NCI-H748 (cell line): Measurements from ENCODE around the gene KLHL42.
"Not testable (repeated sequence)": the region's sequence is repeated elsewhere in the genome, so short reads cannot be mapped to it uniquely, and the experiment has no call there.

Experiments
- DNase-seq: peaks from one replicate; lab custom pipeline; 2025; ENCODE audit not compliant: unreplicated experiment; lab: John Stamatoyannopoulos, UW

Gene KLHL42

GRCh38 chr12:27779920-27780611, at the start of gene KLHL42, which contains the start of gene MANSC4:
TSS of gene KLHL42 (plus strand) at chr12:27780233. CDS start at chr12:27780331, 98 bp downstream.
TSS of gene MANSC4 (minus strand) at chr12:27780236. CDS start at chr12:27771276, 8,960 bp downstream.
- DNase-seq = peak; percentile 71

DNA sequence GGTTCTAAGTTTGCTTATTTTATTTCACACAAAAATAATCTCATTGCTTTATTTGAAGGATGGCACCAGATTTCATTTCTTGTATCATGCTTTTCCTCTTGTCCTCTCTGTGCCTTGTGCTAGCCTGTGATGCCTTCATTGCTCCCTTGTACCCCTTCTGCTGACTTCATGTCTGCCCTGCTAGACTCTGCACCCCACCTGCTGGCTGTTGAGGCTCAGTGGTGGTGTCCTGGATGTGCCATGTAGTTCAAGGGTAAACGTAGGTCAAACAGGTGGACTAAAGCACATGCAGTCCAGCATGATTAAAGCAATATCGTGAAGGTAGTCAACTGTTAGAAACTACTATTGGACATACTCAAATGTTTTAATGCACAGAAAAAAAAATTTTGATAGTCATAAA, 47.8 kb upstream of the KLHL42 start:
- DNase-seq = no peak

DNA sequence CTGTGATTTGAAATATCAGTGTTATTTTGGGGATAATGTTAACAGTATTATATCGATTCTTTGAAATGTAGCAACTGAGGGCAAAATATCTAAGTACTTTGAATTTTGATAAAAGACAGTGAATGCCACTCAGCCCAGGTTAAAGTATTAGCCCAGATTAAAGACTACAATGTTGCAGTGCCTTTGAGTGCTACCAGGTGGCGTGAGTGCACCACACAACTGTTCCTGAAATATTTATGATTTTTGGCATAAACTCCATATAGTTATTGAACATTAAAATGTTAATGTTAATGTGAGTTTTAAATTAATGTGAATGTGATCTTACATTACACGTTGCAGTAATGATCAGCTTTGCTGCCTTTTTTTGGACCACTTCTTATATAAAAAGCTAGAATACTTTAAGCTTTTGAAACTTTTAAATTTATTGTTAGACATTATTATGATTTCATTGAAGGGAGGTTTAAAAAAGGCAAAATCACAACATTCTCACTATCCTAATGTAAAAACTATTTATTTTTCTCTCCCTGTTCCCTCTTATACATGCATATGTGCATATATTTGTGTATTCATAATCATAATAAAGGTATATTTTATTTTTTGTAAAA, 46.9 kb upstream of the KLHL42 start:
- peak; percentile 8 for DNase-seq

DNA sequence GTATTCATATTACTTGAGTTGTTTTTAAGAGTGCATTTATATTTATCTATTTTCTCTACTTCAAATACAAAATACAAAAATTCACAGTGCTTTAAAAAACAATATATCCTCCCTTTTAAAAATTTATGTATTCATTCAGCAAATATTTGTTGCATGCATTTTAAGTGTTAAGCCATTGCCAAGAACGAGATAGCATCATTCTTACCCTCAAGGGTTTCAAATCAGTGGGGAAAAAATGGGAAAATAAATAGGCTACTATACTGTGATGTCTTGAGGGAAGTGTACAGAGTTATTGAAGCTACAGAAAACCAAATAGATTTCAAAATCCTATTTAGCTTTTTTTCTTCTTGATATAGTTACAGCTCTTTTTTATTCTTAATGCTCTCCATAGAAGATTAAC, 46.2 kb upstream of the KLHL42 start:
- no peak for DNase-seq

DNA sequence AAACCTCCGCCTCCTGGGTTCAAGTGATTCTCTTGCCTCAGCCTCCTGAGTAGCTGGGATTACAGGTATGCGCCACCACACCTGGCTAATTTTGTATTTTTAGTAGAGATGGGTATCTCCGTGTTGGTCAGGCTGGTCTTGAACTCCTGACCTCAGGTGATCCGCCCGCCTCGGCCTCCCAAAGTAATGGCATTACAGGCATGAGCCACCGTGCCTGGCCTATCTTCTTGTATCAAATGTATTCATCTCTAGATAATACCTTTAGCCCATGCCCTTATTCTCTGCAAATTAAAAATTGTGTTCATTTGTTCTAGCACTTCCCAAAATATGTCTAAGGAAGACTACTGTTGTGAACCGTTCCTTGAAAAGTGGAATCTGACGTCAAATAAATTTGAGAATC, 45.7 kb upstream of the KLHL42 start:
- not testable (repeated sequence) for DNase-seq

GRCh38 chr12:27743601-27744000, 36.4 kb upstream of the KLHL42 start:
- no peak for DNase-seq

- DNase-seq = peak; percentile 0
Observed at GRCh38 chr12:27745734-27746133, 34.3 kb upstream of the KLHL42 start.

- DNase-seq = no peak
Observed at GRCh38 chr12:27747111-27747820, 32.8 kb upstream of the KLHL42 start.

DNA sequence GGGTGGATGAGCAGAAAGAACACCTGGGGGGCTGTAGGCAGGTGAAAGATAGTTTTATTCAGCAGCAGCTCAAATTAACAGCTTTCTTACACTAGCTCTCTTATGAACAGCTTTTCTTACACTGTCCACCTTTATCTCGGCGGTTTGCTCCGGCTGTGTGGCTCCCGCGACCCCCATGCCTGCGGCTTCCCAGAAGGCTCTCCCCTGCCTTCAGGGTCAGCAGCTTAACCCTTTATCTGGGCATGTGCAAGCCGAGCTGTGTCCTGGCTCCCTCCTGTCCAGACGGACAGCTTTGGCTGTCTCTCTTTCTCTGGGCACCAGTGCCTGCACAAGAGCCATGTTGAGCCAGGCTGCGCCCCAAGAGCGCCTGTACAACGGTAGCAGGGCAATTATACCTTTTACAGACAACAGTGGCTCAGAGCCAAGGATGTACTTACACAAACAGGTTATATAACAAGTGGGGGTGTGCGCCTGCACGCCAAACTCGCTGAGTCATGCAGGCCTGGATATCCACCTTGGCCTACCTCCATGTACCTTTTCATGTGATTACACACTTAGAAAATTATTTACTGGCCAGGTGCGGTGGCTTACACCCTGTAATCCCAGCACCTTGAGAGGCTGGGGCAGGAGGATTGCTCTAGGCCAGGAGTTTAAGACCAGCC, 28.5 kb upstream of the KLHL42 start:
- DNase-seq = peak; percentile 55

- no peak for DNase-seq
Observed at GRCh38 chr12:27754795-27755194, 25.2 kb upstream of the KLHL42 start.

DNA sequence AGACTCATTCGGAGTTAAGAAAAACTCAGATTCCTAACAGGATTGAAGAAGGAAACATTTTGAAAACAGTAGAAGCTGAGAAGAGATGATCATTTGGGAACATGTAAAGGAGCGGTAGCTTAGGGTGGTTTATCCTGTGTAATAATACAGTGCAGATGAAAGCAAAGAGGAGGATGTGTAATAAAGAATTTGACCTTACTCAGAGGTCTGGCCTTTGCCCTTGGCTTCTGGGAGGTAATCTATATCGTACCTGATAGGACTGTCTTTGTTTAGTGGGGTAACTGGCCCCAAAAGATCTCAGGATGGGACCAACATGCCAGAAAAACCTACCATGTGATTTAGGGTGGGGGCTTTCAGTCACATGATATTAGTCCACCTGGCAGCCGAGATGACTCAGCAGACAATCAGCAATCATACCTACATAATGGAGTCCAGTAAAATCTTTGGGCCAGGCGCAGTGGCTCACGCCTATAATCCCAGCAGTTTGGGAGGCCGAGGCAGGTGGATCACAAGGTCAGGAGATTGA, 23.3 kb upstream of the KLHL42 start:
- DNase-seq = no peak

- DNase-seq = no peak
Observed at GRCh38 chr12:27762757-27763156, 17.3 kb upstream of the KLHL42 start.

DNA sequence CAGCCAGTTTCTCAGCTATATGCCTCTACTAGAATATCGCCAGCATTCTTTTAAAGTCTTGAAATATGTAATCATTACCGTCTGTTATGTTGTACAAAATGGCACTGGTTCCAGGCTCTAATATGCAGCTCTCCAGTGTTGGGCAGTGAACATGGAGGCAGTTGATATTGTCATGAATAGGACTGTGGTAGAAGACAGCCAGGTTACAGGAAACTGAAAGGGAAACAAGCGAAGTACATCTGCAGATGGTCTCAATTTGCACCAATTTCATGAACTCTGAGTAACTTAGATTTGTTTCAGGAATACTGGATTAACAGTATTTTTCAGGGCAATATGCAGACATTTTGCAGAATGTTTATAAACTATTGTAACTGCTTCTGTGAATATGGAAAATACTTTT, 13.4 kb upstream of the KLHL42 start:
- DNase-seq = no peak

- DNase-seq = no peak
Observed at GRCh38 chr12:27769142-27769673, 10.8 kb upstream of the KLHL42 start.

DNA sequence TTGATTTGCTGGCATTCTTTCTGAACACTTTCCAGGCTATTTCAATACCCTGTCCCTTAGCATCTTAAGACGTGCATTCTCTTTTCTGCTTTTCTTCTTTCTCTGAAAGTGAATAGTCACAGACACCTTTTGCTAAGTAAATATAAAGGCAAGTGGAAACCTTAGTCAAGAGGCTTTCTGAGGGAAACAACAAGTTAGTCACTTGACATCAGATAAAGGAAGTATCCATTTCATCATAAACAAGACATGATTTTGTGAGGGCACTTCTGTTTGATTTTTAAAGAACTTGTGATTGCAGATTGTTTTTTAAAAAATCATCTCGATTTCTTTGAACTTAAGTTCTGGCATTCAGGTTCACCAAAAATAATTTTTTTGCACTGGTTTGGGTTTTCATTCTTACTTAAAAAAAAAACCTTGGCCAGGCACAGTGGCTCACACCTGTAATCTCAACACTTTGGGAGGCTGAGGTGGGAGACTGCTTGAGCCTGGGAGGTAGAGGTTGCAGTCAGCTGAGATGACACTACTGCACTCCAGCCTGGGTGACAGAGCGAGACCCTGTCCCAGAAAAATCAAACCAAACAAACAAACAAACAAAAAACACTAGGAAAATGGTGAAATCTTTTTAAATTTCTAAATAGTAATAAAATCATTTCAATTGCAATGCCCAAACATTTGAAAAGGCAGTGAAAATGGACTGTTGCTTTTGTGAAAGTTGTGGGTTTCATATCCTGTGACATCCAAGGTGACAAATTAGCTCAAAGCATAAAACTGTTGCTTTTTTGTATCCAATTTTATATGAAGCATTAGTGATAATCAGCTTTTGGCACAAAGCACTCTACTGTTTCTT, 8.3 kb upstream of the KLHL42 start:
- DNase-seq = no peak

DNA sequence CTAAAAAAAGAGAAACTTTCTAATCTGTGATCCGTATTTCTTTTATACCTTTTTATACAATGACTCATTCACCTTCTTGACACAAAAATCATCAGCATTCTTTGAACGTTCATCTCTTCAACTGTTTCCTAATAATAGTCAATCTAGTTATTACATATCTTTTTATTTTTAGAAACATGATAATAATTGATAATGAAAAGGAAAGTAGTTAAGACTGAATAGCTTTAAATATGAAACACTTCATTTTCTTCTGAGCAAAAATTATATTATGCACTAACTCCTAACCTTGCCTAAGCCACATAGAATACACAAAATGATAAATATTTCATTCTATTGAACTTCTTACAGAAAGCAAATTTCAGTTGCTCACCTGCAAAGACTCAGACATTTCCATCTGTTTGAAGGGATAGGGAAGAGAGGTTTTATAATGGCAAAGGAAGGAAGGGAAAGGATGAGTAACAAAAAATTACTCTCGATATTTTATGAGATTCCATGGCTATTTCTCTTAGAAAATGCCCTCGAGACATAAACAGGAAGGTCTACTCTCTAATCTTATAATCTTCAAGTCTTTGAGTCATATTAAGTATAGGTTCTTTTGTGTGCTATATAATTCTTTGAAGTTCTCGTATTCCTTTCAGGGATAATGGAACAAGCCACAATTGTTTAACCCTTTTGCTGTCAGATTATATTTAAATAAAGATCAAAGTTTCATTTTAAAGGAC, 7.5 kb upstream of the KLHL42 start:
- DNase-seq = no peak

DNA sequence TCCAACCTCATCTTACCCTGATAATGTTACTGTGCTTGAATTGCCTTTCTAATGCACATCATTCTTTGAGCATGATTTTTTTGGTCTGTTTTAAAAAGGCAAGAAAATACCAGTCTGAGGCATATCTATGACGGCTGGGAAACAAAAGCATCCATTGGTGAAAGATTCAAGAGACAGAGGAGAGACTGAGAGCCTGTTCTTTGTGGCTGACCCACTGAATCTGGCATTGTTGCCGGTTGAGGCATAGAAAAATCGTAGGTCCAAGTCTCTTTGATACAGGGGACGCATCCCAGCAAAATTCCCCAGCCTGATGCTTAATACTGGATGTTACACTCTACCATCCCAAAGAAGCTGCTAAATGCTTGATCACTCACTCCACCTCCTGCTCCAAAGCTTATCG, 2.9 kb upstream of the KLHL42 start:
- DNase-seq = no peak

- no peak for DNase-seq
Observed at GRCh38 chr12:27778206-27778605, 1.8 kb upstream of the KLHL42 start.

- peak; percentile 61 for DNase-seq
Observed at GRCh38 chr12:27779416-27779919, 565 bp upstream of the KLHL42 start.
